H1 (cell line): ENCODE results near the gene SHH.

ENCODE experiments used
- BACH1 ChIP-seq: IDR thresholded peaks from 2 replicates; pipeline ENCODE4 v1.6.1; 2012; ENCODE audit warnings: low read length, improper control_type of control experiment
- CTCF ChIP-seq, 3 experiments: IDR thresholded peaks; 1 replicate in 2 of 3; 2 replicates in 1 of 3; pipeline versions ENCODE4 v1.5.1 to v1.6.1; 2011; ENCODE audit warnings: low read length in 3 of 3, mild to moderate bottlenecking in 3 of 3, inconsistent platforms in 2 of 3, low read depth in 1 of 3, moderate library complexity in 1 of 3; ENCODE audit not compliant: insufficient read depth in 1 of 3; ENCODE audit errors: control extremely low read depth in 1 of 3
- EP300 ChIP-seq, 2 experiments: IDR thresholded peaks; 1 replicate in 1 of 2; 2 replicates in 1 of 2; pipeline ENCODE4 v1.6.1; 2011 to 2012; ENCODE audit warnings: low read depth in 2 of 2, low read length in 2 of 2, mild to moderate bottlenecking in 2 of 2, borderline replicate concordance in 1 of 2, inconsistent platforms in 1 of 2, moderate library complexity in 1 of 2
- PHF8 ChIP-seq: fragments of 200-600 bp; sonication (generic); conservative IDR thresholded peaks from 2 replicates; pipeline ENCODE4 v1.7.1; 2012; ENCODE audit warnings: low read depth, mild to moderate bottlenecking, inconsistent platforms, low read length, moderate library complexity
- POLR2A ChIP-seq, 2 experiments: IDR thresholded peaks; 1 replicate in 1 of 2; 2 replicates in 1 of 2; pipeline ENCODE4 v1.6.1; 2011; ENCODE audit warnings: low read depth in 2 of 2, low read length in 2 of 2, mild to moderate bottlenecking in 2 of 2; ENCODE audit errors: control extremely low read depth in 1 of 2

GRCh38 chr7:155840262-155840885 is 28.1 kb upstream of the SHH start:
- TF ChIP-seq PHF8 (no peak), CTCF (IDR thresholded peaks at IDR 0.05; ENCODE audit: control extremely low read depth in 1 of 3, insufficient read depth in 1 of 3, low read depth in 1 of 3, low read length in 3 of 3) (no peak), POLR2A (IDR thresholded peaks at IDR 0.05; ENCODE audit: control extremely low read depth in 1 of 2, low read depth in 2 of 2, low read length in 2 of 2) (no peak), EP300 (IDR thresholded peaks at IDR 0.05; ENCODE audit: borderline replicate concordance in 1 of 2, low read depth in 2 of 2, low read length in 2 of 2) (no peak), BACH1 (no peak)
